ENCODE results near the gene D2HGDH.
"Not testable (repeated sequence)": the region's sequence is repeated elsewhere in the genome, so short reads cannot be mapped to it uniquely, and the experiment has no call there.

D2HGDH gene

GRCh38 chr2:241810307-241811200 lies 76.1 kb downstream of the D2HGDH start:
- no peak for DNase-seq

GRCh38 chr2:241811201-241811951 lies 76.9 kb downstream of the D2HGDH start:
- no peak for DNase-seq

- DNase-seq = no peak
These were observed 77.7 kb downstream of the D2HGDH start for GRCh38 chr2:241811952-241812729.

GRCh38 chr2:241812730-241813643 lies 78.6 kb downstream of the D2HGDH start:
- DNase-seq = no peak

- DNase-seq = no peak
These were observed 79.4 kb downstream of the D2HGDH start for GRCh38 chr2:241813644-241814392.

- no peak for DNase-seq
These were observed 79.9 kb downstream of the D2HGDH start for GRCh38 chr2:241814393-241814642.

- DNase-seq = no peak
These were observed 80.4 kb downstream of the D2HGDH start for GRCh38 chr2:241814643-241815476.

GRCh38 chr2:241815477-241816430 lies 81.3 kb downstream of the D2HGDH start:
- no peak for DNase-seq

GRCh38 chr2:241816431-241817121 lies 82.1 kb downstream of the D2HGDH start:
- no peak for DNase-seq

- no peak for DNase-seq
These were observed 82.8 kb downstream of the D2HGDH start for GRCh38 chr2:241817126-241817820.

GRCh38 chr2:241817821-241818215 lies 83.4 kb downstream of the D2HGDH start:
- not testable (repeated sequence) for DNase-seq

All from NCI-H1105 treated with DMSO at 0.1 percent for 48 hours (cell line).